ENCODE data around the gene F9.

DNA sequence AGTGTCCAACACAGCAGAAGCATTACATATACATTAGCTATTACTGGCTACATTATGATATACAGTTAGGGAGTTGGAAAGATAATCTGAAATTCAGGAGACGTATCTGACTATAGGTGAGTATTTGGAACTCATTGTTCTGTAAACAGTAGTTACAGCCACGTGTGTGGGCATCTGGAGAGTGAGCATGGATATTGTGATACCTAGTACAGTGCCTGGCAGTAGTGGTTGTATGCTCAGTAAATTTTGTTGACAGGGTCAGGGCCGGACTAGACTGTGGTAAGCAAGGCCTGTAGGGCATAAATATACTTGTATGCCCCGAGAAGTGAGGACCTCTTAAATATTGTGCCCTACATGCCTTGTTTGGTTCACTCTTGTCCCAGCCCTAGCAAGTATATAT, 2.9 kb downstream of the F9 start:
- TF ChIP-seq, protein P1, sequence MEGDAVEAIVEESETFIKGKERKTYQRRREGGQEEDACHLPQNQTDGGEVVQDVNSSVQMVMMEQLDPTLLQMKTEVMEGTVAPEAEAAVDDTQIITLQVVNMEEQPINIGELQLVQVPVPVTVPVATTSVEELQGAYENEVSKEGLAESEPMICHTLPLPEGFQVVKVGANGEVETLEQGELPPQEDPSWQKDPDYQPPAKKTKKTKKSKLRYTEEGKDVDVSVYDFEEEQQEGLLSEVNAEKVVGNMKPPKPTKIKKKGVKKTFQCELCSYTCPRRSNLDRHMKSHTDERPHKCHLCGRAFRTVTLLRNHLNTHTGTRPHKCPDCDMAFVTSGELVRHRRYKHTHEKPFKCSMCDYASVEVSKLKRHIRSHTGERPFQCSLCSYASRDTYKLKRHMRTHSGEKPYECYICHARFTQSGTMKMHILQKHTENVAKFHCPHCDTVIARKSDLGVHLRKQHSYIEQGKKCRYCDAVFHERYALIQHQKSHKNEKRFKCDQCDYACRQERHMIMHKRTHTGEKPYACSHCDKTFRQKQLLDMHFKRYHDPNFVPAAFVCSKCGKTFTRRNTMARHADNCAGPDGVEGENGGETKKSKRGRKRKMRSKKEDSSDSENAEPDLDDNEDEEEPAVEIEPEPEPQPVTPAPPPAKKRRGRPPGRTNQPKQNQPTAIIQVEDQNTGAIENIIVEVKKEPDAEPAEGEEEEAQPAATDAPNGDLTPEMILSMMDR (IDR thresholded peaks at IDR 0.05; ENCODE audit: insufficient read depth, low read length): no peak
- no peak for TF ChIP-seq POLR2AphosphoS5 (IDR thresholded peaks at IDR 0.05; ENCODE audit: low read depth)

All from HL-60 (cell line).